ENCODE data around the gene NPIPA3. TPM values are rescaled to one million over a fixed set of nuclear protein-coding genes. Genes with fewer than 3 reads are reported as not detected.
"Not testable (repeated sequence)": the region's sequence is repeated elsewhere in the genome, so short reads cannot be mapped to it uniquely, and the experiment has no call there.

Gene NPIPA3
- total RNA-seq, 1 donor from 2014 or later, result 2.4 TPM

DNA sequence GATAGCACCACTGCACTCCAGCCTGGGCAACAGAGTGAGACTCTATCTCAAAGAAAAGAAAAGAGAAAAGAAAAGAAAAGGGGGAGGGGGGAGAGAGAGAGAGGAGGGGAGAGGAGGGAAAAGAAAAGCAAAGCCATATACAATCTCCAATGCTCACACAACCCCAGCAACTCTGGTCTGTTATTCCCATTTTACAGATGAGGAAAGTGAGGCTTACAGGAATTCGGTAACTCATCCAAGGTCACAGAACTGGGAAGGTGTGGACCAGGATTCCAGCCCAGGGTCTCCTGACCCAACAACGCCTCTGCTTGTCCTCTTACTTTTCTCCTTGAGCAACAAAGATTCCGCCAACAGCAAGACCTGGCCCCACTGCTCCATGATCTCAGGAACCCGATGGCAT is 22.1 kb upstream of the NPIPA3 start:
- H3K4me3 Mint-ChIP-seq (ENCODE audit: unreplicated experiment), result no peak overlapping the region
- peaks cover 7% of the 10 kb centered on the region for H3K36me3 Mint-ChIP-seq (ENCODE audit: low read depth, unreplicated experiment)
- no peaks in the 10 kb centered on the region for H3K9me3 Mint-ChIP-seq (ENCODE audit: unreplicated experiment)
- no peak overlapping the region for H3K27ac Mint-ChIP-seq (ENCODE audit: unreplicated experiment)
- H3K27me3 Mint-ChIP-seq (ENCODE audit: unreplicated experiment), result peaks cover 2% of the 10 kb centered on the region
- TF ChIP-seq CTCF (IDR thresholded peaks at IDR 0.05; ENCODE audit: unreplicated experiment), result no peak
- H3K4me1 Mint-ChIP-seq (ENCODE audit: unreplicated experiment), result no peaks in the 10 kb centered on the region
- no peak for DNase-seq (ENCODE audit: low spot score)

DNA sequence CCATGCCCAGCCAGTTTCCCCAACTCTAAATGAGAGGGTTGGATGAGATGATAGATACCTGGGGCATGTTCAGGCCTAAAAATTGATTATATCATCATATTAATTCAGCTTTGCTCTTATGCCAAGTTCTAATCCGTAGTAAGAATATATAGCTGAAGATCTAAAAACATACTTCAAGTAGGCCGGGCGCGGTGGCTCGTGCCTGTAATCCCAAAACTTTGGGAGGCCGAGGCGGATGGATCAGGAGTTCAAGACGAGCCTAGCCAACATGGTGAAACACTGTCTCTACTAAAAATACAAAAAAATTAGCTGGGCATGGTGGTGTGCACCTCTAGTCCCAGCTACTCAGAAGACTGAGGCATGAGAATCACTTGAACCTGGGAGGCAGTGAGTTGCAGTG is 21.1 kb upstream of the NPIPA3 start:
- Mint-ChIP-seq H3K4me3 (ENCODE audit: unreplicated experiment) (no peak overlapping the region), H3K36me3 (ENCODE audit: low read depth, unreplicated experiment) (peaks cover 7% of the 10 kb centered on the region), H3K27me3 (ENCODE audit: unreplicated experiment) (peaks cover 2% of the 10 kb centered on the region), H3K4me1 (ENCODE audit: unreplicated experiment) (no peaks in the 10 kb centered on the region), H3K9me3 (ENCODE audit: unreplicated experiment) (no peaks in the 10 kb centered on the region), H3K27ac (ENCODE audit: unreplicated experiment) (no peak overlapping the region)
- TF ChIP-seq CTCF (IDR thresholded peaks at IDR 0.05; ENCODE audit: unreplicated experiment), result no peak
- DNase-seq (ENCODE audit: low spot score), result no peak

- not testable (repeated sequence) for DNase-seq (ENCODE audit: low spot score); H3K4me1 Mint-ChIP-seq (ENCODE audit: unreplicated experiment); H3K9me3 Mint-ChIP-seq (ENCODE audit: unreplicated experiment); H3K27ac Mint-ChIP-seq (ENCODE audit: unreplicated experiment); H3K4me3 Mint-ChIP-seq (ENCODE audit: unreplicated experiment); H3K27me3 Mint-ChIP-seq (ENCODE audit: unreplicated experiment); H3K36me3 Mint-ChIP-seq (ENCODE audit: low read depth, unreplicated experiment)
Measured at GRCh38 chr16:14685870-14686793, 17.1 kb upstream of the NPIPA3 start.

DNA sequence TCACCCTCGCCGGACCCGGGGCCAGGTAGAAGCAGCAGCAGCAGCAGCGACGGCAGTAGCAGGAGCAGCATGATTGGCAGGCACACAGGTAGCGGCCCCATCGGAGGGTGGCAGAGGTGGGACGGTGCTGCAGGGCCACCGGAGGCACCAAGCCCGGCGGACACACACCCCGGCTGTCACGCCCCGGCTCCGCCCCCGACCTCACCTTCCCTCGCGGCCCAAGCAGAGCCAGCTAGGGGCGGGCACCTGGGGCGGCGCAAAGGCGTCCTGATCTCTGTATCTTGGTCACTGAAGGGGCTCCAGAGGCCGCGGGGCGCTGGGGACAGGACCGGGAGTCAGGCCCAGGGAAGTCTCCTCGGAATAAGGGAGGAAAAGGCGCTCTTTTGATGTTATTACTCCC is 9.1 kb upstream of the NPIPA3 start, which contains the start of gene PLA2G10:
Gene PLA2G10, minus strand, starts transcription at position 180 of the 400 bp plus-strand sequence. Its CDS starts 79 bp downstream, at position 101.
- not testable (repeated sequence) for H3K4me3 Mint-ChIP-seq (ENCODE audit: unreplicated experiment); H3K27me3 Mint-ChIP-seq (ENCODE audit: unreplicated experiment); H3K36me3 Mint-ChIP-seq (ENCODE audit: low read depth, unreplicated experiment); DNase-seq (ENCODE audit: low spot score); H3K9me3 Mint-ChIP-seq (ENCODE audit: unreplicated experiment); H3K27ac Mint-ChIP-seq (ENCODE audit: unreplicated experiment); H3K4me1 Mint-ChIP-seq (ENCODE audit: unreplicated experiment)

- H3K9me3 Mint-ChIP-seq (ENCODE audit: unreplicated experiment); H3K27me3 Mint-ChIP-seq (ENCODE audit: unreplicated experiment): not testable (repeated sequence)
Measured at GRCh38 chr16:14701859-14702258, 1.4 kb upstream of the NPIPA3 start.

GRCh38 chr16:14702672-14703071 is 539 bp upstream of the NPIPA3 start:
- DNase-seq (ENCODE audit: low spot score); H3K27me3 Mint-ChIP-seq (ENCODE audit: unreplicated experiment); H3K4me1 Mint-ChIP-seq (ENCODE audit: unreplicated experiment); H3K27ac Mint-ChIP-seq (ENCODE audit: unreplicated experiment); H3K4me3 Mint-ChIP-seq (ENCODE audit: unreplicated experiment); H3K36me3 Mint-ChIP-seq (ENCODE audit: low read depth, unreplicated experiment); H3K9me3 Mint-ChIP-seq (ENCODE audit: unreplicated experiment): not testable (repeated sequence)

More at GRCh38 chr16:14701859-14702258, 1.4 kb upstream of the NPIPA3 start:
- not testable (repeated sequence) for H3K27ac Mint-ChIP-seq (ENCODE audit: unreplicated experiment); H3K4me1 Mint-ChIP-seq (ENCODE audit: unreplicated experiment); H3K4me3 Mint-ChIP-seq (ENCODE audit: unreplicated experiment); H3K36me3 Mint-ChIP-seq (ENCODE audit: low read depth, unreplicated experiment); DNase-seq (ENCODE audit: low spot score)

- not testable (repeated sequence) for H3K27me3 Mint-ChIP-seq (ENCODE audit: unreplicated experiment); H3K27ac Mint-ChIP-seq (ENCODE audit: unreplicated experiment); H3K9me3 Mint-ChIP-seq (ENCODE audit: unreplicated experiment); H3K36me3 Mint-ChIP-seq (ENCODE audit: low read depth, unreplicated experiment); H3K4me3 Mint-ChIP-seq (ENCODE audit: unreplicated experiment); H3K4me1 Mint-ChIP-seq (ENCODE audit: unreplicated experiment); DNase-seq (ENCODE audit: low spot score)
Measured at GRCh38 chr16:14733233-14733632, 30.0 kb downstream of the NPIPA3 start.

GRCh38 chr16:14740832-14741385 is 37.7 kb downstream of the NPIPA3 start:
- not testable (repeated sequence) for H3K9me3 Mint-ChIP-seq (ENCODE audit: unreplicated experiment); DNase-seq (ENCODE audit: low spot score); H3K4me1 Mint-ChIP-seq (ENCODE audit: unreplicated experiment); H3K27ac Mint-ChIP-seq (ENCODE audit: unreplicated experiment); H3K4me3 Mint-ChIP-seq (ENCODE audit: unreplicated experiment); H3K36me3 Mint-ChIP-seq (ENCODE audit: low read depth, unreplicated experiment); H3K27me3 Mint-ChIP-seq (ENCODE audit: unreplicated experiment)

DNA sequence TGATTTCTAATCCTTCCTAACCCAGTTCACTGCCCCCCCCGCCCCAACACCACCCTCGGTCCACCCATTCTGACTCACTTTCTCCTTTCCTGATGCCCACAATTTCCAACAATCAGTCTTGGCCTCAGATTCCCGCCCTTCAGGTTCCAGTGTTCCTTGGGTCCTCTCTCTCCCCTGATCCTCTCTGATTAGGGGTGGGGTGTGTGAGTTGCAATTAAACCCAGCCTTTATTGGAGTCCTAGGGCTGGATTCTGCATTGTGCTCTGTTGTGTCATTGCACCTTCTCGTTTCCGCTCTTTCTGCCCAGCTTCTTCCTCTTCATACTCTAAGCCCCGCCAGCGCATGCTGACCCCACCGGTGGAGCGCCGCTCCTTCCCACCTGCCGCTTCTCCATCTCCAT is 38.6 kb downstream of the NPIPA3 start:
- H3K4me3 Mint-ChIP-seq (ENCODE audit: unreplicated experiment); H3K9me3 Mint-ChIP-seq (ENCODE audit: unreplicated experiment); H3K4me1 Mint-ChIP-seq (ENCODE audit: unreplicated experiment); H3K27me3 Mint-ChIP-seq (ENCODE audit: unreplicated experiment); H3K36me3 Mint-ChIP-seq (ENCODE audit: low read depth, unreplicated experiment); DNase-seq (ENCODE audit: low spot score); H3K27ac Mint-ChIP-seq (ENCODE audit: unreplicated experiment): not testable (repeated sequence)
